ENCODE data around the gene TMEM185B. TPM values are rescaled to one million over a fixed set of nuclear protein-coding genes. Genes with fewer than 3 reads are reported as not detected.

Gene TMEM185B
- total and polyA plus RNA-seq, 2 of the 4 experiments (the other 2 are of a cell fraction): 17.7 to 26.1 TPM

GRCh38 chr2:120261387-120262006 lies 38.3 kb upstream of the TMEM185B start:
- H4K8ac ChIP-seq (ENCODE audit: low read depth in 2 of 2, low read length in 2 of 2): no peak overlapping the region
- in situ Hi-C loops (cut with MboI; ENCODE audit: low sequenced_read_pairs): no loop called here
- no peak overlapping the region for H3K18ac ChIP-seq (ENCODE audit: low read depth, low read length)
- H3K4me2 ChIP-seq (ENCODE audit: low read depth, low read length): no peak overlapping the region
- 84% methylated on average over 6 of the region's 6 CpGs; no CpG with 5 or more reads in 1 of the 2 experiments for WGBS, 2 experiments (ENCODE audit: extremely low coverage in 2 of 2, insufficient read length in 1 of 2)
- no peak overlapping the region for H3K9ac ChIP-seq (ENCODE audit: low read depth, low read length)
- no peak overlapping the region for H2AFZ ChIP-seq (replicated peaks; ENCODE audit: low read length, poor library complexity)
- intact Hi-C loops (cut with micrococcal nuclease): no loop called here
- dilution Hi-C loops (cut with HindIII; ENCODE audit: low sequenced_read_pairs, unreplicated experiment): no loop called here
- DNase-seq: no peak
- no peak overlapping the region for H3K4me3 ChIP-seq (ENCODE audit: insufficient read depth, low read depth, low read length)
- peak overlapping the region; percentile 55 for H2AK9ac ChIP-seq (replicated peaks; ENCODE audit: low read depth, low read length, poor library complexity)
- no peak overlapping the region for H3K14ac ChIP-seq (replicated peaks; ENCODE audit: low read depth, low read length)
- H2BK20ac ChIP-seq (ENCODE audit: low read depth, low read length): no peak overlapping the region
- peaks cover 61% of the 10 kb centered on the region for H4K20me1 ChIP-seq (ENCODE audit: insufficient read depth, low read length)
- no peak overlapping the region for H2BK15ac ChIP-seq (ENCODE audit: low read depth, low read length)
- no peak overlapping the region for H3K23ac ChIP-seq (ENCODE audit: low read depth, low read length)
- no peaks in the 10 kb centered on the region for H3K27me3 ChIP-seq (ENCODE audit: control insufficient read depth, insufficient read depth, low read length)
- H3K27ac ChIP-seq (ENCODE audit: insufficient read depth, low read length): no peak overlapping the region
- peaks cover 23% of the 10 kb centered on the region for H3K9me1 ChIP-seq (ENCODE audit: insufficient read depth, low read length)
- H2BK120ac ChIP-seq (ENCODE audit: low read depth, low read length): no peak overlapping the region
- no peak overlapping the region for H4K91ac ChIP-seq (ENCODE audit: insufficient read depth, low read depth, low read length)
- no TSS peak for BruUV-seq (replicated peaks)
- no peak overlapping the region for H4K5ac ChIP-seq (ENCODE audit: low read depth, low read length)
- no peak overlapping the region for H2BK5ac ChIP-seq (ENCODE audit: low read depth, low read length, poor library complexity, severe bottlenecking)
- TF ChIP-seq MAZ (IDR thresholded peaks at IDR 0.05; ENCODE audit: borderline replicate concordance, low read depth, low read length): no peak
- TF ChIP-seq RAD21 (IDR thresholded peaks at IDR 0.05; ENCODE audit: low read length): no peak
- TF ChIP-seq CTCF (conservative IDR thresholded peaks at IDR 0.05; ENCODE audit: low read depth, low read length): no peak
- TF ChIP-seq MXI1 (IDR thresholded peaks at IDR 0.05; ENCODE audit: borderline replicate concordance, low read depth, low read length): no peak
- peaks cover 33 to 78% of the 10 kb centered on the region in 2 experiments for H3K79me1 ChIP-seq (ENCODE audit: low read depth in 1 of 2, low read length in 2 of 2)
- H3K4ac ChIP-seq (ENCODE audit: low read depth, low read length): no peak overlapping the region
- H3K9me3 ChIP-seq (ENCODE audit: control insufficient read depth, insufficient read depth, low read length): peaks cover 5% of the 10 kb centered on the region
- no peak overlapping the region for H3K56ac ChIP-seq (ENCODE audit: extremely low read depth, insufficient read depth, low read length)
- H2AK5ac ChIP-seq (ENCODE audit: low read depth, low read length): no peak overlapping the region
- H3K4me1 ChIP-seq (ENCODE audit: control insufficient read depth, insufficient read depth, low read length): peaks cover 7% of the 10 kb centered on the region
- no peaks in the 10 kb centered on the region for H3K36me3 ChIP-seq (ENCODE audit: control insufficient read depth, insufficient read depth, low read length)
- ChIA-PET POLR2A (ENCODE audit: unreplicated experiment) (no interaction called here), CTCF (no interaction called here)
- ATAC-seq (ENCODE audit: low read depth): no peak

Measured in IMR-90 (cell line).